GM08714 (cell line): Measurements from ENCODE around the gene ADH1A.

Experiments used
- H3K4me3 ChIP-seq: fragments of 200-500 bp; sonication (Bioruptor generic); 2 replicates; pipeline ENCODE4 v1.5.1; 2014; ENCODE audit warnings: mild to moderate bottlenecking, low read length, inconsistent platforms
- ZNF274 ChIP-seq: IDR thresholded peaks from 2 replicates; pipeline ENCODE4 v1.6.1; 2012; ENCODE audit warnings: mild to moderate bottlenecking, low read depth, low read length

Gene ADH1A

GRCh38 chr4:99305638-99306400 is 15.0 kb upstream of the ADH1A start:
- H3K4me3 ChIP-seq: no peak overlapping the region
- no peak for TF ChIP-seq ZNF274

GRCh38 chr4:99301376-99302164 is 10.8 kb upstream of the ADH1A start:
- TF ChIP-seq ZNF274: no peak
- no peak overlapping the region for H3K4me3 ChIP-seq

GRCh38 chr4:99300934-99301333 is 10.1 kb upstream of the ADH1A start:
- H3K4me3 ChIP-seq: no peak overlapping the region
- no peak for TF ChIP-seq ZNF274

GRCh38 chr4:99293357-99293756 is 2.6 kb upstream of the ADH1A start:
- H3K4me3 ChIP-seq: no peak overlapping the region
- TF ChIP-seq ZNF274: no peak

GRCh38 chr4:99285387-99285786 is 5.4 kb downstream of the ADH1A start:
- no peak overlapping the region for H3K4me3 ChIP-seq
- TF ChIP-seq ZNF274: no peak

- TF ChIP-seq ZNF274: no peak
- no peak overlapping the region for H3K4me3 ChIP-seq
Measured at GRCh38 chr4:99282731-99283130, 8.1 kb downstream of the ADH1A start.

- no peak for TF ChIP-seq ZNF274
- H3K4me3 ChIP-seq: no peak overlapping the region
Measured at GRCh38 chr4:99281261-99281660, 9.5 kb downstream of the ADH1A start.

GRCh38 chr4:99276417-99276816 is 14.4 kb downstream of the ADH1A start:
- no peak overlapping the region for H3K4me3 ChIP-seq
- no peak for TF ChIP-seq ZNF274

- no peak for TF ChIP-seq ZNF274
- no peak overlapping the region for H3K4me3 ChIP-seq
Measured at GRCh38 chr4:99275885-99276284, 14.9 kb downstream of the ADH1A start.

- no peak overlapping the region for H3K4me3 ChIP-seq
- TF ChIP-seq ZNF274: no peak
Measured at GRCh38 chr4:99275050-99275449, 15.7 kb downstream of the ADH1A start.

GRCh38 chr4:99273704-99274103 is 17.1 kb downstream of the ADH1A start:
- no peak for TF ChIP-seq ZNF274
- no peak overlapping the region for H3K4me3 ChIP-seq

- no peak overlapping the region for H3K4me3 ChIP-seq
- no peak for TF ChIP-seq ZNF274
Measured at GRCh38 chr4:99264927-99265326, 25.9 kb downstream of the ADH1A start.

- H3K4me3 ChIP-seq: no peak overlapping the region
- no peak for TF ChIP-seq ZNF274
Measured at GRCh38 chr4:99252746-99253145, 38.0 kb downstream of the ADH1A start.

GRCh38 chr4:99248714-99249113 is 42.1 kb downstream of the ADH1A start:
- H3K4me3 ChIP-seq: no peak overlapping the region
- no peak for TF ChIP-seq ZNF274

GRCh38 chr4:99235955-99236354 is 54.8 kb downstream of the ADH1A start:
- H3K4me3 ChIP-seq: no peak overlapping the region
- no peak for TF ChIP-seq ZNF274
